ENCODE measurements around the gene RFX6.

RFX6 gene

DNA sequence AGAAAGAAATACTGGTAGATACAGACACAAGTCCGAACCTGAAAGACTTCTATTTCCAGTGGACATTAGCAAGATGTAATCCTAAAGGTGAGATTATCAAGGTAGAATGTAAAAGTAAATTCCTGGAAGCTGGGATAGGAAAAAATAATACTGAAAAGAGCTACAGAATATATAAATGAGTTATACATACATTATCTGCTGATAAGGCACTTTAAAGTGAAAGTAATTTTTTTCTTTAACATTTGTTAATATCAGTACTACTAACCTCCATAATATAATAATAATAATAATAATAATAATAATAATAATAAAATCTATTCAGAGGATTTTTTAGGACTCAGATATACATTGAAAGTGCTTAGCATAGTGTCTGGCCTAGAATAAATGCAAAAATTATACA is 102.5 kb downstream of the RFX6 start:
- TF ChIP-seq, protein P1, sequence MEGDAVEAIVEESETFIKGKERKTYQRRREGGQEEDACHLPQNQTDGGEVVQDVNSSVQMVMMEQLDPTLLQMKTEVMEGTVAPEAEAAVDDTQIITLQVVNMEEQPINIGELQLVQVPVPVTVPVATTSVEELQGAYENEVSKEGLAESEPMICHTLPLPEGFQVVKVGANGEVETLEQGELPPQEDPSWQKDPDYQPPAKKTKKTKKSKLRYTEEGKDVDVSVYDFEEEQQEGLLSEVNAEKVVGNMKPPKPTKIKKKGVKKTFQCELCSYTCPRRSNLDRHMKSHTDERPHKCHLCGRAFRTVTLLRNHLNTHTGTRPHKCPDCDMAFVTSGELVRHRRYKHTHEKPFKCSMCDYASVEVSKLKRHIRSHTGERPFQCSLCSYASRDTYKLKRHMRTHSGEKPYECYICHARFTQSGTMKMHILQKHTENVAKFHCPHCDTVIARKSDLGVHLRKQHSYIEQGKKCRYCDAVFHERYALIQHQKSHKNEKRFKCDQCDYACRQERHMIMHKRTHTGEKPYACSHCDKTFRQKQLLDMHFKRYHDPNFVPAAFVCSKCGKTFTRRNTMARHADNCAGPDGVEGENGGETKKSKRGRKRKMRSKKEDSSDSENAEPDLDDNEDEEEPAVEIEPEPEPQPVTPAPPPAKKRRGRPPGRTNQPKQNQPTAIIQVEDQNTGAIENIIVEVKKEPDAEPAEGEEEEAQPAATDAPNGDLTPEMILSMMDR (IDR thresholded peaks at IDR 0.05; ENCODE audit: insufficient read depth, low read depth, low read length, missing control alignments) = no peak
- no peak for DNase-seq (ENCODE audit: low read depth)
- H3K4me3 ChIP-seq (ENCODE audit: low read depth, low read length) = no peak overlapping the region

Measured in GM12865 (cell line).